Mesenchymal stem cell (in vitro differentiated cells and primary cell): ENCODE results near the gene NCF1.
"Not testable (repeated sequence)": the region's sequence is repeated elsewhere in the genome, so short reads cannot be mapped to it uniquely, and the experiment has no call there.

Experiments
- DNase-seq: peaks from one replicate; pipeline ENCODE4 v3.0.0-alpha.2; 2013
- H2AFZ ChIP-seq: one replicate; pipeline ENCODE4 v1.6.1; 2013; ENCODE audit warnings: low read depth, mild to moderate bottlenecking, control low read depth, inconsistent platforms, low read length, moderate library complexity
- H2AK5ac ChIP-seq: 2 replicates; pipeline ENCODE4 v1.6.1; 2013; ENCODE audit warnings: low read length, moderate library complexity, mild to moderate bottlenecking, inconsistent platforms; ENCODE audit not compliant: severe bottlenecking
- H2BK120ac ChIP-seq: one replicate; pipeline ENCODE4 v1.6.1; 2013; ENCODE audit warnings: low read depth, mild to moderate bottlenecking, inconsistent platforms, low read length, moderate library complexity
- H2BK12ac ChIP-seq, 2 experiments: one replicate each; pipeline ENCODE4 v1.6.1; 2013; ENCODE audit warnings: inconsistent platforms in 2 of 2, low read length in 2 of 2, mild to moderate bottlenecking in 2 of 2, moderate library complexity in 2 of 2, control low read depth in 1 of 2
- H2BK15ac ChIP-seq: one replicate; pipeline ENCODE4 v1.6.1; 2013; ENCODE audit warnings: mild to moderate bottlenecking, low read depth, inconsistent platforms; ENCODE audit not compliant: poor library complexity, severe bottlenecking
- H2BK5ac ChIP-seq: 2 replicates; pipeline ENCODE4 v1.6.1; 2013; ENCODE audit warnings: low read depth, mild to moderate bottlenecking, low read length, control low read depth, inconsistent platforms; ENCODE audit not compliant: poor library complexity, severe bottlenecking
- H3K14ac ChIP-seq, 2 experiments: one replicate each; pipeline ENCODE4 v1.6.1; 2013; ENCODE audit warnings: inconsistent platforms in 2 of 2, low read length in 2 of 2, control low read depth in 1 of 2, mild to moderate bottlenecking in 1 of 2, moderate library complexity in 1 of 2
- H3K18ac ChIP-seq, 2 experiments: one replicate each; pipeline ENCODE4 v1.6.1; 2013; ENCODE audit warnings: inconsistent platforms in 2 of 2, low read length in 2 of 2, control low read depth in 1 of 2, low read depth in 1 of 2, mild to moderate bottlenecking in 1 of 2
- H3K23ac ChIP-seq, 2 experiments: one replicate each; pipeline ENCODE4 v1.6.1; 2013; ENCODE audit warnings: inconsistent platforms in 2 of 2, low read length in 2 of 2, mild to moderate bottlenecking in 2 of 2, moderate library complexity in 2 of 2, control low read depth in 1 of 2
- H3K27ac ChIP-seq: 2 replicates; pipeline ENCODE4 v1.5.1; 2013; ENCODE audit warnings: mild to moderate bottlenecking, moderate library complexity, low read length, control low read depth, inconsistent platforms; ENCODE audit not compliant: poor library complexity, severe bottlenecking
- H3K27me3 ChIP-seq, 2 experiments: 2 replicates each; pipeline versions ENCODE4 v1.6.1 to v1.7.0; 2013; ENCODE audit warnings: low read length in 2 of 2, mild to moderate bottlenecking in 2 of 2, moderate library complexity in 2 of 2, control low read depth in 1 of 2, inconsistent platforms in 1 of 2; ENCODE audit not compliant: control insufficient read depth in 1 of 2, insufficient read depth in 1 of 2
- H3K36me3 ChIP-seq, 2 experiments: 2 replicates each; pipeline versions ENCODE4 v1.6.1 to v1.7.0; 2013; ENCODE audit warnings: low read length in 2 of 2, control low read depth in 1 of 2, inconsistent platforms in 1 of 2, low read depth in 1 of 2, mild to moderate bottlenecking in 1 of 2; ENCODE audit not compliant: insufficient read depth in 2 of 2, control insufficient read depth in 1 of 2
- H3K4ac ChIP-seq, 2 experiments: one replicate each; pipeline ENCODE4 v1.6.1; 2013; ENCODE audit warnings: inconsistent platforms in 2 of 2, low read length in 2 of 2, mild to moderate bottlenecking in 2 of 2, moderate library complexity in 2 of 2, control low read depth in 1 of 2, low read depth in 1 of 2
- H3K4me1 ChIP-seq: 2 replicates; pipeline ENCODE4 v1.6.1; 2013; ENCODE audit warnings: low read depth, low read length, control low read depth; ENCODE audit not compliant: control insufficient read depth, insufficient read depth
- H3K4me2 ChIP-seq: 2 replicates; pipeline ENCODE4 v1.6.1; 2013; ENCODE audit warnings: low read length, mild to moderate bottlenecking, inconsistent platforms; ENCODE audit not compliant: poor library complexity, severe bottlenecking
- H3K4me3 ChIP-seq, 2 experiments: 2 replicates each; pipeline versions ENCODE4 v1.5.1 to v1.7.0; 2013; ENCODE audit warnings: low read length in 2 of 2, mild to moderate bottlenecking in 2 of 2, control low read depth in 1 of 2, low read depth in 1 of 2; ENCODE audit not compliant: insufficient read depth in 1 of 2
- H3K79me1 ChIP-seq: replicated peaks from 2 replicates; pipeline ENCODE4 v1.6.1; 2013; ENCODE audit warnings: mild to moderate bottlenecking, control low read depth, low read length, inconsistent platforms; ENCODE audit not compliant: poor library complexity, severe bottlenecking
- H3K9ac ChIP-seq: 2 replicates; pipeline ENCODE4 v1.7.0; 2013; ENCODE audit warnings: mild to moderate bottlenecking, low read length, moderate library complexity
- H3K9me3 ChIP-seq: 2 replicates; pipeline ENCODE4 v1.7.0; 2013; ENCODE audit warnings: mild to moderate bottlenecking, low read length; ENCODE audit not compliant: control insufficient read depth
- H4K8ac ChIP-seq: one replicate; pipeline ENCODE4 v1.6.1; 2013; ENCODE audit warnings: inconsistent platforms, mild to moderate bottlenecking, low read length, moderate library complexity
- H4K91ac ChIP-seq: one replicate; pipeline ENCODE4 v1.6.1; 2013; ENCODE audit warnings: mild to moderate bottlenecking, low read length, inconsistent platforms
- WGBS: methylation state at CpG from one replicate; pipeline ENCODE4 v1.1.7; 2013; ENCODE audit warnings: mixed read lengths; 5-methylcytosine and 5-hydroxymethylcytosine counted together

The NCF1 gene

DNA sequence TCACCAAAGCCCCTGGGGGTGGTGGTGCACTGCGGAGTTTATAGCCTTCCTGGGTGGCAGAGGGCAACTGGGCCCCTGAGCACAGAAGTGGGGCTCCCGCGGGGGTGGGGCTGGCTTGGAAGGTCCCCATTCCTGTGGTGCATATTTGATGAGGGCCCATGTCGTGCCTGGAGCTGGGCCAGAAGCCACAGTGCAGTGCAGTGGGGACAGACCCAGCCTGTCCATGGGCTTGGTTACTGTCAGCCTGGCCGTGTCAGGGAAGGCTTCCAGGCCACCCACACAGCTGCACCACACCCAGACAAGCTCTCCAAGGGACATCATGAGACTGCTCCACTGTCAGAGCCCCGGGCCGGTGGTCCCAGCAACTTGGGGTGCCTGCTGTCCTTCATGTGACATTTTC lies 7.3 kb upstream of the NCF1 start:
- not testable (repeated sequence) for H3K4me2 ChIP-seq, H4K8ac ChIP-seq, H2AK5ac ChIP-seq, H2BK120ac ChIP-seq, H3K18ac ChIP-seq, H3K23ac ChIP-seq, H3K4ac ChIP-seq, H3K27ac ChIP-seq, H3K9ac ChIP-seq, H3K14ac ChIP-seq, H3K27me3 ChIP-seq, DNase-seq, H4K91ac ChIP-seq, H2BK15ac ChIP-seq, H3K4me1 ChIP-seq, H3K4me3 ChIP-seq, H3K9me3 ChIP-seq, H3K79me1 ChIP-seq, H2AFZ ChIP-seq, H2BK5ac ChIP-seq, H2BK12ac ChIP-seq, H3K36me3 ChIP-seq
- no CpG with 5 or more reads among the region's 7 CpGs for WGBS

- 91% methylated on average over 7 of the region's 10 CpGs for WGBS
- not testable (repeated sequence) for H3K4me1 ChIP-seq, H4K91ac ChIP-seq, H2BK120ac ChIP-seq, H3K27me3 ChIP-seq, H2BK5ac ChIP-seq, H3K9ac ChIP-seq, DNase-seq, H2BK15ac ChIP-seq, H4K8ac ChIP-seq, H2AK5ac ChIP-seq, H3K27ac ChIP-seq, H3K4me3 ChIP-seq, H3K4ac ChIP-seq, H3K4me2 ChIP-seq, H3K9me3 ChIP-seq, H3K36me3 ChIP-seq, H2BK12ac ChIP-seq, H3K79me1 ChIP-seq, H3K14ac ChIP-seq, H3K23ac ChIP-seq, H3K18ac ChIP-seq, H2AFZ ChIP-seq
These were observed 6.8 kb upstream of the NCF1 start for GRCh38 chr7:74766991-74767390.

GRCh38 chr7:74770062-74770461 lies 3.7 kb upstream of the NCF1 start:
- not testable (repeated sequence) for H2BK12ac ChIP-seq, H2AFZ ChIP-seq, H3K14ac ChIP-seq, H3K27ac ChIP-seq, H3K36me3 ChIP-seq, H2BK120ac ChIP-seq, H3K9ac ChIP-seq, H2BK15ac ChIP-seq, H3K4me3 ChIP-seq, H3K4ac ChIP-seq, DNase-seq, H3K23ac ChIP-seq, H4K8ac ChIP-seq, H3K9me3 ChIP-seq, H2AK5ac ChIP-seq, H3K18ac ChIP-seq, H3K27me3 ChIP-seq, H3K79me1 ChIP-seq, H3K4me2 ChIP-seq, H4K91ac ChIP-seq, H3K4me1 ChIP-seq, H2BK5ac ChIP-seq
- no CpG with 5 or more reads among the region's 7 CpGs for WGBS

GRCh38 chr7:74772093-74772492 lies 1.7 kb upstream of the NCF1 start:
- H2BK120ac ChIP-seq, H3K4me1 ChIP-seq, DNase-seq, H3K27me3 ChIP-seq, H2BK5ac ChIP-seq, H3K14ac ChIP-seq, H3K27ac ChIP-seq, H2BK12ac ChIP-seq, H3K4me3 ChIP-seq, H3K79me1 ChIP-seq, H4K91ac ChIP-seq, H3K18ac ChIP-seq, H2AK5ac ChIP-seq, H2BK15ac ChIP-seq, H3K4me2 ChIP-seq, H3K9ac ChIP-seq, H4K8ac ChIP-seq, H3K36me3 ChIP-seq, H3K4ac ChIP-seq, H2AFZ ChIP-seq, H3K23ac ChIP-seq, H3K9me3 ChIP-seq: not testable (repeated sequence)
- WGBS, result 100% methylated on average over 1 of the region's 6 CpGs
